ENCODE measurements around the gene GAS2L3.
"Not testable (repeated sequence)": the region's sequence is repeated elsewhere in the genome, so short reads cannot be mapped to it uniquely, and the experiment has no call there.

GAS2L3 gene

GRCh38 chr12:100573292-100574186 is at the start of gene GAS2L3:
Gene GAS2L3, plus strand, starts transcription at chr12:100573684. Its CDS starts 21,221 bp downstream, at chr12:100594905.
- Mint-ChIP-seq H3K36me3 (ENCODE audit: low read depth) (no peaks in the 10 kb centered on the region), H3K4me1 (ENCODE audit: low read depth) (peaks cover 8% of the 10 kb centered on the region), H3K27me3 (ENCODE audit: low read depth) (peaks cover 11% of the 10 kb centered on the region), H3K9me3 (no peaks in the 10 kb centered on the region), H3K27ac (peak within 1 kb of the TSS; percentile 76), H3K4me3 (peak within 1 kb of the TSS; percentile 94)
- DNase-seq (ENCODE audit: low spot score) = peak; percentile 80

GRCh38 chr12:100528034-100528433 is 45.5 kb upstream of the GAS2L3 start:
- H3K36me3 Mint-ChIP-seq (ENCODE audit: low read depth) = no peaks in the 10 kb centered on the region
- peaks cover 3% of the 10 kb centered on the region for H3K27me3 Mint-ChIP-seq (ENCODE audit: low read depth)
- H3K4me1 Mint-ChIP-seq (ENCODE audit: low read depth) = no peaks in the 10 kb centered on the region
- no peak overlapping the region for H3K4me3 Mint-ChIP-seq
- no peaks in the 10 kb centered on the region for H3K9me3 Mint-ChIP-seq
- no peak for DNase-seq (ENCODE audit: low spot score)
- H3K27ac Mint-ChIP-seq = no peak overlapping the region

- Mint-ChIP-seq H3K27me3 (ENCODE audit: low read depth) (peaks cover 3% of the 10 kb centered on the region), H3K36me3 (ENCODE audit: low read depth) (no peaks in the 10 kb centered on the region), H3K4me1 (ENCODE audit: low read depth) (no peaks in the 10 kb centered on the region), H3K4me3 (no peak overlapping the region), H3K27ac (no peak overlapping the region), H3K9me3 (no peaks in the 10 kb centered on the region)
- no peak for DNase-seq (ENCODE audit: low spot score)
Measured at GRCh38 chr12:100528471-100529127, 44.9 kb upstream of the GAS2L3 start.

GRCh38 chr12:100529756-100530350 is 43.6 kb upstream of the GAS2L3 start:
- Mint-ChIP-seq H3K27ac (no peak overlapping the region), H3K36me3 (ENCODE audit: low read depth) (no peaks in the 10 kb centered on the region), H3K4me1 (ENCODE audit: low read depth) (no peaks in the 10 kb centered on the region), H3K27me3 (ENCODE audit: low read depth) (peaks cover 3% of the 10 kb centered on the region), H3K4me3 (no peak overlapping the region), H3K9me3 (no peaks in the 10 kb centered on the region)
- DNase-seq (ENCODE audit: low spot score) = no peak

GRCh38 chr12:100533376-100533775 is 40.1 kb upstream of the GAS2L3 start:
- H3K9me3 Mint-ChIP-seq = no peaks in the 10 kb centered on the region
- no peak for DNase-seq (ENCODE audit: low spot score)
- peaks cover 3% of the 10 kb centered on the region for H3K27me3 Mint-ChIP-seq (ENCODE audit: low read depth)
- H3K4me3 Mint-ChIP-seq = no peak overlapping the region
- H3K4me1 Mint-ChIP-seq (ENCODE audit: low read depth) = no peaks in the 10 kb centered on the region
- H3K36me3 Mint-ChIP-seq (ENCODE audit: low read depth) = no peaks in the 10 kb centered on the region
- H3K27ac Mint-ChIP-seq = no peak overlapping the region

- Mint-ChIP-seq H3K27me3 (ENCODE audit: low read depth) (no peaks in the 10 kb centered on the region), H3K4me3 (no peak overlapping the region), H3K4me1 (ENCODE audit: low read depth) (no peaks in the 10 kb centered on the region), H3K27ac (no peak overlapping the region), H3K36me3 (ENCODE audit: low read depth) (no peaks in the 10 kb centered on the region), H3K9me3 (no peaks in the 10 kb centered on the region)
- DNase-seq (ENCODE audit: low spot score) = no peak
Measured at GRCh38 chr12:100534625-100535227, 38.8 kb upstream of the GAS2L3 start.

- no peak for DNase-seq (ENCODE audit: low spot score)
- no peaks in the 10 kb centered on the region for H3K36me3 Mint-ChIP-seq (ENCODE audit: low read depth)
- H3K27ac Mint-ChIP-seq = no peak overlapping the region
- no peak overlapping the region for H3K4me3 Mint-ChIP-seq
- no peaks in the 10 kb centered on the region for H3K9me3 Mint-ChIP-seq
- no peaks in the 10 kb centered on the region for H3K27me3 Mint-ChIP-seq (ENCODE audit: low read depth)
- no peaks in the 10 kb centered on the region for H3K4me1 Mint-ChIP-seq (ENCODE audit: low read depth)
Measured at GRCh38 chr12:100539202-100539601, 34.3 kb upstream of the GAS2L3 start.

GRCh38 chr12:100544165-100544564 is 29.3 kb upstream of the GAS2L3 start:
- H3K27ac Mint-ChIP-seq = no peak overlapping the region
- H3K4me3 Mint-ChIP-seq = no peak overlapping the region
- H3K27me3 Mint-ChIP-seq (ENCODE audit: low read depth) = no peaks in the 10 kb centered on the region
- H3K36me3 Mint-ChIP-seq (ENCODE audit: low read depth) = no peaks in the 10 kb centered on the region
- H3K4me1 Mint-ChIP-seq (ENCODE audit: low read depth) = no peaks in the 10 kb centered on the region
- no peaks in the 10 kb centered on the region for H3K9me3 Mint-ChIP-seq
- DNase-seq (ENCODE audit: low spot score) = no peak

GRCh38 chr12:100545092-100545491 is 28.4 kb upstream of the GAS2L3 start:
- DNase-seq (ENCODE audit: low spot score) = no peak
- no peaks in the 10 kb centered on the region for H3K27me3 Mint-ChIP-seq (ENCODE audit: low read depth)

GRCh38 chr12:100553936-100554335 is 19.5 kb upstream of the GAS2L3 start:
- H3K4me3 Mint-ChIP-seq = no peak overlapping the region
- H3K9me3 Mint-ChIP-seq = no peaks in the 10 kb centered on the region
- H3K27ac Mint-ChIP-seq = no peak overlapping the region
- no peaks in the 10 kb centered on the region for H3K27me3 Mint-ChIP-seq (ENCODE audit: low read depth)
- no peaks in the 10 kb centered on the region for H3K4me1 Mint-ChIP-seq (ENCODE audit: low read depth)
- DNase-seq (ENCODE audit: low spot score) = no peak
- H3K36me3 Mint-ChIP-seq (ENCODE audit: low read depth) = no peaks in the 10 kb centered on the region

More at GRCh38 chr12:100545092-100545491, 28.4 kb upstream of the GAS2L3 start:
- Mint-ChIP-seq H3K9me3 (no peaks in the 10 kb centered on the region), H3K27ac (no peak overlapping the region), H3K4me3 (no peak overlapping the region), H3K36me3 (ENCODE audit: low read depth) (no peaks in the 10 kb centered on the region), H3K4me1 (ENCODE audit: low read depth) (no peaks in the 10 kb centered on the region)

- Mint-ChIP-seq H3K36me3 (ENCODE audit: low read depth) (no peaks in the 10 kb centered on the region), H3K9me3 (no peaks in the 10 kb centered on the region), H3K27me3 (ENCODE audit: low read depth) (no peaks in the 10 kb centered on the region), H3K27ac (no peak overlapping the region), H3K4me1 (ENCODE audit: low read depth) (no peaks in the 10 kb centered on the region), H3K4me3 (no peak overlapping the region)
- DNase-seq (ENCODE audit: low spot score) = no peak
Measured at GRCh38 chr12:100554608-100555077, 18.8 kb upstream of the GAS2L3 start.

- no peaks in the 10 kb centered on the region for H3K36me3 Mint-ChIP-seq (ENCODE audit: low read depth)
- no peaks in the 10 kb centered on the region for H3K9me3 Mint-ChIP-seq
- H3K27ac Mint-ChIP-seq = no peak overlapping the region
Measured at GRCh38 chr12:100555722-100556121, 17.8 kb upstream of the GAS2L3 start.

GRCh38 chr12:100557357-100557756 is 16.1 kb upstream of the GAS2L3 start:
- Mint-ChIP-seq H3K27ac (no peak overlapping the region), H3K9me3 (no peaks in the 10 kb centered on the region), H3K36me3 (ENCODE audit: low read depth) (no peaks in the 10 kb centered on the region)

More at GRCh38 chr12:100555722-100556121, 17.8 kb upstream of the GAS2L3 start:
- no peak overlapping the region for H3K4me3 Mint-ChIP-seq
- DNase-seq (ENCODE audit: low spot score) = no peak
- H3K4me1 Mint-ChIP-seq (ENCODE audit: low read depth) = no peaks in the 10 kb centered on the region
- H3K27me3 Mint-ChIP-seq (ENCODE audit: low read depth) = no peaks in the 10 kb centered on the region

GRCh38 chr12:100559261-100559660 is 14.2 kb upstream of the GAS2L3 start:
- H3K4me3 Mint-ChIP-seq; H3K4me1 Mint-ChIP-seq (ENCODE audit: low read depth); H3K36me3 Mint-ChIP-seq (ENCODE audit: low read depth); DNase-seq (ENCODE audit: low spot score); H3K9me3 Mint-ChIP-seq; H3K27ac Mint-ChIP-seq; H3K27me3 Mint-ChIP-seq (ENCODE audit: low read depth): not testable (repeated sequence)

More at GRCh38 chr12:100557357-100557756, 16.1 kb upstream of the GAS2L3 start:
- Mint-ChIP-seq H3K4me3 (no peak overlapping the region), H3K27me3 (ENCODE audit: low read depth) (no peaks in the 10 kb centered on the region), H3K4me1 (ENCODE audit: low read depth) (no peaks in the 10 kb centered on the region)
- DNase-seq (ENCODE audit: low spot score) = no peak
